Measurements from ENCODE around the gene KIFC1.

DNA sequence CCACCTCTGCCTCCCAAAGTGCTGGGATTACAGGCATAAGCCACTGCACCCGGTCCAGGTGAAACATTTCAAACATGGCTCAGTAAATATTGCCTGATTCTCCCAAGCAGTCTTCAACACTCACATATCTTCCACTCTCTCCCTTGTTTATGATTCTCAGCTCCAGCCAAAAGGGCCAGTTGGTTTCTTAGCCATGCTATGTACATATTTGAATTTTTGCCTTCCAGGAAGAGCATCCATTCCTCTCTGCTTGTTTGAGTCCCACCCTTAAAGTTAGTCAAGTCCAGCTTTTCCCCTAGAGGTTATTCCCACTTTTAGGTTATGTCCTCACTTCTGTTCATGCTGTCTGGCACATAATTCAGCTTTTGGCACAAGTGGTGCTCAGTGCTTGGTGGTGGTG is 5.9 kb downstream of the KIFC1 start:
- TF ChIP-seq GATA3 (IDR thresholded peaks at IDR 0.05; ENCODE audit: low read depth, low read length), result no peak
- no peak for TF ChIP-seq GATA2 (IDR thresholded peaks at IDR 0.05; ENCODE audit: low read depth, low read length)

All from SH-SY5Y (cell line).